Chondrocyte (in vitro differentiated cells): Measurements from ENCODE around the gene SLC44A1. TPM values are rescaled to one million over a fixed set of nuclear protein-coding genes. Genes with fewer than 3 reads are reported as not detected.

Experiments used
- DNase-seq: peaks from one replicate; pipeline ENCODE4 v3.0.0; 2021; ENCODE audit warnings: mixed read lengths, low spot score
- H3K27ac Mint-ChIP-seq: one replicate; pipeline ENCODE4 v1.8.0; 2021; ENCODE audit warnings: mild to moderate bottlenecking, moderate library complexity, mixed read lengths; ENCODE audit not compliant: unreplicated experiment
- H3K27me3 Mint-ChIP-seq: 2 replicates; pipeline ENCODE4 v1.8.0; 2021; ENCODE audit warnings: low read depth, mixed read lengths
- H3K36me3 Mint-ChIP-seq: 2 replicates; pipeline ENCODE4 v1.8.0; 2021; ENCODE audit warnings: low read depth, mixed read lengths
- H3K4me1 Mint-ChIP-seq: 2 replicates; pipeline ENCODE4 v1.8.0; 2021; ENCODE audit warnings: low read depth, mild to moderate bottlenecking, mixed read lengths
- H3K4me3 Mint-ChIP-seq: one replicate; pipeline ENCODE4 v1.8.0; 2021; ENCODE audit warnings: mild to moderate bottlenecking, moderate library complexity, mixed read lengths; ENCODE audit not compliant: unreplicated experiment
- H3K9me3 Mint-ChIP-seq: 2 replicates; pipeline ENCODE4 v1.8.0; 2021; ENCODE audit warnings: low read depth, mixed read lengths
- total RNA-seq: library from RNA; stranded (reverse); gene quantifications from 3 replicates; pipeline ENCODE4 v1.2.1, GENCODE V29; 2021
- TF ChIP-seq, protein P1 (sequence below): fragments of 200-600 bp; sonication (generic); IDR thresholded peaks from 2 replicates; pipeline ENCODE4 v1.5.0; 2021; ENCODE audit warnings: antibody characterized with exemption, mild to moderate bottlenecking, moderate library complexity

Gene SLC44A1
- total RNA-seq, 1 donor from 2014 or later, result 17.1 TPM

DNA sequence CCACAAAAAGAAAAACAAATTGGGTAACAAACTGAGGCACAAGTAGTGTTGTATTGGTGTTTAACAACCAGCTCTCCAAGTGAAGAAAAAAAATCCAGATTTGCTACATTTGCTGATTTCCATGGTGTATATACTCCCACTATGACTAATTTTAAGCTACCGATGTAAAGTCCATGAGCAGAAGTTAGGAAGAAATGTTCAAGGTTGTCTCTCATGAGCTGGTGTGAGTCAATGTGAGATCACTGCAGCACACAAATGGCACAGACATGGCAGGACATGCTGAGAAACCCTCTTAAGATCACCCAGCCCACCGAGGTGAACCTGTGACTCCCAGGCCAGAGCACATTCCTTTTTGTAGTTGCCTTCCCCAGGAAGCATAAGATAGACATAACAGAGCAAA, 36.2 kb downstream of the SLC44A1 start:
- no peak overlapping the region for H3K4me3 Mint-ChIP-seq
- TF ChIP-seq, protein P1, sequence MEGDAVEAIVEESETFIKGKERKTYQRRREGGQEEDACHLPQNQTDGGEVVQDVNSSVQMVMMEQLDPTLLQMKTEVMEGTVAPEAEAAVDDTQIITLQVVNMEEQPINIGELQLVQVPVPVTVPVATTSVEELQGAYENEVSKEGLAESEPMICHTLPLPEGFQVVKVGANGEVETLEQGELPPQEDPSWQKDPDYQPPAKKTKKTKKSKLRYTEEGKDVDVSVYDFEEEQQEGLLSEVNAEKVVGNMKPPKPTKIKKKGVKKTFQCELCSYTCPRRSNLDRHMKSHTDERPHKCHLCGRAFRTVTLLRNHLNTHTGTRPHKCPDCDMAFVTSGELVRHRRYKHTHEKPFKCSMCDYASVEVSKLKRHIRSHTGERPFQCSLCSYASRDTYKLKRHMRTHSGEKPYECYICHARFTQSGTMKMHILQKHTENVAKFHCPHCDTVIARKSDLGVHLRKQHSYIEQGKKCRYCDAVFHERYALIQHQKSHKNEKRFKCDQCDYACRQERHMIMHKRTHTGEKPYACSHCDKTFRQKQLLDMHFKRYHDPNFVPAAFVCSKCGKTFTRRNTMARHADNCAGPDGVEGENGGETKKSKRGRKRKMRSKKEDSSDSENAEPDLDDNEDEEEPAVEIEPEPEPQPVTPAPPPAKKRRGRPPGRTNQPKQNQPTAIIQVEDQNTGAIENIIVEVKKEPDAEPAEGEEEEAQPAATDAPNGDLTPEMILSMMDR, result no peak
- no peak overlapping the region for H3K27ac Mint-ChIP-seq
- no peaks in the 10 kb centered on the region for H3K27me3 Mint-ChIP-seq
- no peaks in the 10 kb centered on the region for H3K9me3 Mint-ChIP-seq
- H3K4me1 Mint-ChIP-seq, result no peaks in the 10 kb centered on the region
- no peaks in the 10 kb centered on the region for H3K36me3 Mint-ChIP-seq
- no peak for DNase-seq

DNA sequence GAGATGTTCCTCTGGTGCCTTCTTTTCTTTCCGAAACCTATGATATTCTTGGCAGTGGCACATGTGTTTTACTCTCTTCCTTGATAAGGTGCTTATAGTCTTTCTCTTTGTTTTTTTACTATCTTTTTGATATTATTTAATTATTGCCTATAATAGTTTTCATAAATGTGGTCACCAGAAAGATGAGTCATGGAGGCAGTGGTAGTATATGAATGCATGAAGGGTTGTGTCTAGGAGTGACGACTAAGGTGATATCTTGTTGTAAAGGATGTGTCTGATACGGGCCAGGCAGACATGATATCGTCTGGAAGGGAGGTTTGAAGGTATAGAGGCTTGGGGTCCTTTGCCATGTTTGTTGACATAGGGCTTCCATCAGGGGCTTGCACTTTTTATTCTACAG, 36.8 kb downstream of the SLC44A1 start:
- H3K4me3 Mint-ChIP-seq, result no peak overlapping the region
- no peaks in the 10 kb centered on the region for H3K36me3 Mint-ChIP-seq
- no peaks in the 10 kb centered on the region for H3K9me3 Mint-ChIP-seq
- no peak for DNase-seq
- peaks cover 2% of the 10 kb centered on the region for H3K4me1 Mint-ChIP-seq
- no peaks in the 10 kb centered on the region for H3K27me3 Mint-ChIP-seq
- TF ChIP-seq, protein P1, result no peak
- no peak overlapping the region for H3K27ac Mint-ChIP-seq

- no peaks in the 10 kb centered on the region for H3K27me3 Mint-ChIP-seq
- H3K4me1 Mint-ChIP-seq, result peaks cover 2% of the 10 kb centered on the region
- H3K27ac Mint-ChIP-seq, result no peak overlapping the region
- H3K9me3 Mint-ChIP-seq, result no peaks in the 10 kb centered on the region
- no peaks in the 10 kb centered on the region for H3K36me3 Mint-ChIP-seq
- H3K4me3 Mint-ChIP-seq, result no peak overlapping the region
- TF ChIP-seq, protein P1, result no peak
- DNase-seq, result no peak
Observed at GRCh38 chr9:105281926-105282325, 37.5 kb downstream of the SLC44A1 start.

GRCh38 chr9:105282870-105283621, 38.6 kb downstream of the SLC44A1 start:
- H3K27ac Mint-ChIP-seq, result no peak overlapping the region
- H3K9me3 Mint-ChIP-seq, result no peaks in the 10 kb centered on the region
- H3K4me1 Mint-ChIP-seq, result peaks cover 2% of the 10 kb centered on the region
- H3K4me3 Mint-ChIP-seq, result no peak overlapping the region
- no peaks in the 10 kb centered on the region for H3K36me3 Mint-ChIP-seq
- no peaks in the 10 kb centered on the region for H3K27me3 Mint-ChIP-seq
- TF ChIP-seq, protein P1, result no peak
- no peak for DNase-seq

DNA sequence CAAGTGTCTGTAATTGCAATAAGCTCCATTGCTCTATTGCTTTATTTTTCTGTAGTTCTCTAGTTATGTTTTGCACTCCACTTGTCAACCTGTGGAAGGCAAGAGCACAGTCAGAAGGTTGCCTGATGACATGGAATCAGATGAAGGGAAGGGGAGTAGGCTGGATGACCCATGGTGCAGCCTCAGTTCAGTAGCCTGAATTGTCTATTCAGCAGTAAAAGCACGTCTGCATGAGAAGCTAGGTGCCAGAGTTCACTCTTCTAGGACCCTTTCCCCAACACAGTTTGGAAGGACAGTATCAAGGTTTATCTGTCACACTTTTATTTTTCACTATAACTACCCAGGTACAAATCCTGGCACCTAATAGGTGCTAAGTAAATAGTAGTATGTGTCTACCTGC, 39.3 kb downstream of the SLC44A1 start:
- H3K9me3 Mint-ChIP-seq, result no peaks in the 10 kb centered on the region
- peaks cover 2% of the 10 kb centered on the region for H3K4me1 Mint-ChIP-seq
- no peaks in the 10 kb centered on the region for H3K27me3 Mint-ChIP-seq
- no peak overlapping the region for H3K4me3 Mint-ChIP-seq
- H3K27ac Mint-ChIP-seq, result no peak overlapping the region
- no peaks in the 10 kb centered on the region for H3K36me3 Mint-ChIP-seq
- no peak for DNase-seq
- TF ChIP-seq, protein P1, result no peak
